ENCODE results near the gene POLR2I. TPM values are rescaled to one million over a fixed set of nuclear protein-coding genes. Genes with fewer than 3 reads are reported as not detected.

The POLR2I gene
- total RNA-seq, 1 experiment from 2014 or later = 92.2 TPM

DNA sequence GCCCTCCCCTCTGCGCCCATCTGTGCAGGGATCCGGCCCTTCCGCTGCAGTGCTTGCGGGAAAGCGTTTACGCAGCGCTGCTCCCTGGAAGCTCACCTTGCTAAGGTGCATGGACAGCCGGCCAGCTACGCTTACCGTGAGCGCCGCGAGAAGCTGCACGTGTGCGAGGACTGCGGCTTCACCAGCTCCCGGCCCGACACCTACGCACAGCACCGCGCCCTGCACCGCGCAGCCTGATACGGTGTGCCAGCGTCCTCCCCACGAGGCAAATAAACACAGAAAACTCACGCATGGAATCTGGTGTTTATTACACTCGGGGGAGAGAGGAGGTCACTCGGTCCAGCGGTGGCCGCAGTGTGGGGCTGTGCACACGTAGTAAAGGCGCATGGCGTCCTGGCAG lies 1.2 kb downstream of the POLR2I start:
- Histone ChIP-seq H3K27me3 (ENCODE audit: insufficient read depth, low read depth) (no peaks in the 10 kb centered on the region), H3K4me2 (peak overlapping the region; percentile 88), H3K36me3 (ENCODE audit: low read depth) (no peaks in the 10 kb centered on the region), H3K27ac (no peak overlapping the region), H3K79me2 (ENCODE audit: low read depth) (peaks cover 24% of the 10 kb centered on the region), H3K9me3 (ENCODE audit: insufficient read depth, low read depth) (no peaks in the 10 kb centered on the region), H2AFZ (no peak overlapping the region), H3K9me2 (ENCODE audit: insufficient read depth) (no peaks in the 10 kb centered on the region), H3K4me1 (replicated peaks; ENCODE audit: insufficient read depth) (peaks cover 12% of the 10 kb centered on the region), H3K4me3 (peak overlapping the region; percentile 100), H4K20me1 (ENCODE audit: insufficient read depth) (no peaks in the 10 kb centered on the region; the same call in 1 of the 2 replicates), H3F3A (ENCODE audit: insufficient read depth, low read depth) (peaks cover 18% of the 10 kb centered on the region)
- TF ChIP-seq CTCF (conservative IDR thresholded peaks at IDR 0.05) (no peak), EZH2 (IDR thresholded peaks at IDR 0.05; ENCODE audit: low read depth) (no peak)
- DNase-seq = no peak
- BruUV-seq (replicated peaks) = no TSS peak
- ChIA-PET CTCF (interaction anchor here (0.6 kb wide), 1 partner anchor 165 kb away, joined by 3 read pairs; no protein-coding TSS in a partner anchor), POLR2A (ENCODE audit: unreplicated experiment) (no interaction called here)
- intact Hi-C loops (cut with micrococcal nuclease; ENCODE audit: unreplicated experiment) = loop anchor here (10.0 kb wide), 1 partner anchor 59 kb away; the partner anchor contains the start of genes THAP8 and WDR62

DNA sequence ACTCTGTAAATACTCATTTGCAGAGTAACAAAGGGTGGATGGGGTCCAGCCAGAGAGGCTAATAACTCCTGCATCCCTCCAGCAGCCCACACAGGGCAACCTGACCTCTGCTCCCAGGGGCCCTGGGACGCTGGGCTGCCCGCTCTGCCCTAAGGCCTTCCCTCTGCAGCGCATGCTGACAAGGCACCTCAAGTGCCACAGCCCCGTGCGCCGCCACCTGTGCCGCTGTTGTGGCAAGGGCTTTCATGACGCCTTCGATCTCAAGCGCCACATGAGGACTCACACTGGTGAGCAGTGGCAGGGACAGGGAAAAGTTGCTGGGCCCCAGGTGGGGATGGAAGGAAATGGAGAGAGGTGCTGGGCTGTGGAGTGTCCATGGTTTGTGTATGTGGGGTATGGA lies 2.0 kb downstream of the POLR2I start:
- Histone ChIP-seq H3K36me3 (ENCODE audit: low read depth) (no peaks in the 10 kb centered on the region), H2AFZ (no peak overlapping the region), H3K27ac (no peak overlapping the region), H4K20me1 (ENCODE audit: insufficient read depth) (no peaks in the 10 kb centered on the region; the same call in 1 of the 2 replicates), H3K9me2 (ENCODE audit: insufficient read depth) (no peaks in the 10 kb centered on the region), H3F3A (ENCODE audit: insufficient read depth, low read depth) (peaks cover 18% of the 10 kb centered on the region), H3K79me2 (ENCODE audit: low read depth) (peaks cover 24% of the 10 kb centered on the region), H3K4me1 (replicated peaks; ENCODE audit: insufficient read depth) (peaks cover 12% of the 10 kb centered on the region), H3K27me3 (ENCODE audit: insufficient read depth, low read depth) (no peaks in the 10 kb centered on the region), H3K9me3 (ENCODE audit: insufficient read depth, low read depth) (no peaks in the 10 kb centered on the region), H3K4me3 (no peak overlapping the region), H3K4me2 (no peak overlapping the region)
- ChIA-PET CTCF (no interaction called here), POLR2A (ENCODE audit: unreplicated experiment) (no interaction called here)
- no peak for TF ChIP-seq EZH2 (IDR thresholded peaks at IDR 0.05; ENCODE audit: low read depth)
- no peak for TF ChIP-seq CTCF (conservative IDR thresholded peaks at IDR 0.05)
- BruUV-seq (replicated peaks) = no TSS peak
- intact Hi-C loops (cut with micrococcal nuclease; ENCODE audit: unreplicated experiment) = loop anchor here (10.0 kb wide), 1 partner anchor 58 kb away; the partner anchor contains the start of genes THAP8 and WDR62
- no peak for DNase-seq

DNA sequence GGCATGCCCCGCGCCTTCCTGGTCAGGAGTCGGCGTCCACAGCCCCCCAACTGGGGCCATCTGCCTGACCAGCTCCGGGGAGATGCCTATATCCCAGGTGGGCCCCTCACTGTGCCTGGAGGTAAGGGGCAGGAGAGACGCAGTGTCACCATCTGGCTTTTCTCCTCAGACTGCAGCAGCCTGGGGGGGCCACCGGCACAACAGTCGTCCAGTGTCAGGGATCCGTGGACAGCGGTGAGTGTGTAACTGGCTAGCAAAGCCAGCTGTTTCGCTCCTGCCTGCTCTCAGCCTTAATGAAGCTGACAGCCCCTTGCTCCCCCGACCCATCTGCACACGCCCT lies 3.5 kb downstream of the POLR2I start:
- H3K4me2 ChIP-seq = no peak overlapping the region
- peaks cover 12% of the 10 kb centered on the region for H3F3A ChIP-seq (ENCODE audit: insufficient read depth, low read depth)
- H4K20me1 ChIP-seq (ENCODE audit: insufficient read depth) = no peaks in the 10 kb centered on the region; the same call in none of the 2 replicates
- no peak for DNase-seq
- no peak overlapping the region for H3K27ac ChIP-seq
- peaks cover 9% of the 10 kb centered on the region for H3K4me1 ChIP-seq (replicated peaks; ENCODE audit: insufficient read depth)
- TF ChIP-seq EZH2 (IDR thresholded peaks at IDR 0.05; ENCODE audit: low read depth) (no peak), CTCF (conservative IDR thresholded peaks at IDR 0.05) (no peak)
- no peaks in the 10 kb centered on the region for H3K36me3 ChIP-seq (ENCODE audit: low read depth)
- no peaks in the 10 kb centered on the region for H3K9me2 ChIP-seq (ENCODE audit: insufficient read depth)
- ChIA-PET POLR2A (ENCODE audit: unreplicated experiment) (no interaction called here), CTCF (no interaction called here)
- no TSS peak for BruUV-seq (replicated peaks)
- intact Hi-C loops (cut with micrococcal nuclease; ENCODE audit: unreplicated experiment) = loop anchor here (10.0 kb wide), 1 partner anchor 56 kb away; the partner anchor contains the start of genes THAP8 and WDR62
- no peaks in the 10 kb centered on the region for H3K9me3 ChIP-seq (ENCODE audit: insufficient read depth, low read depth)
- H3K79me2 ChIP-seq (ENCODE audit: low read depth) = peaks cover 19% of the 10 kb centered on the region
- H2AFZ ChIP-seq = no peak overlapping the region
- H3K4me3 ChIP-seq = no peak overlapping the region
- H3K27me3 ChIP-seq (ENCODE audit: insufficient read depth, low read depth) = no peaks in the 10 kb centered on the region
